Adipose tissue (tissue), 3 donors: ENCODE measurements around the gene AKAP17A. TPM values are rescaled to one million over a fixed set of nuclear protein-coding genes. Genes with fewer than 3 reads are reported as not detected.

Experiments used
- polyA plus RNA-seq, 3 donors: library from polyadenylated mRNA; stranded (reverse); fragments of 200-250 nt; gene quantifications; one replicate each; pipeline ENCODE4 v1.2.3, GENCODE V29; 2013
- donor health status: healthy with polysubstance abuse.
- donor health status: Bipolar disorder and iron deficiency.
- donor health status: healthy.

AKAP17A gene
- polyA plus RNA-seq, 3 donors, result 20.5 to 30.3 (median 28.6) TPM

Other genes with a start within 250 kb of the AKAP17A start
- gene SLC25A6, start 199.5 kb upstream of the AKAP17A start, polyA plus RNA-seq, result 100 to 1,000 TPM; 489 to 843 (median 515) TPM
- gene ASMTL, start 138.7 kb upstream of the AKAP17A start, polyA plus RNA-seq, result 10 to 100 TPM; 20.2 to 35.2 (median 22.3) TPM
- gene P2RY8, start 54.4 kb upstream of the AKAP17A start, polyA plus RNA-seq, result 1 to 10 TPM; 1.1 to 1.8 (median 1.2) TPM
- under 1 TPM in 2 of 3 donors, not detected in 1; 0.07 to 0.09 TPM for gene ASMT, start 23.5 kb downstream of the AKAP17A start, polyA plus RNA-seq